DND-41 (cell line): ENCODE measurements around the gene SLC6A1.

ENCODE experiments used
- EZH2 ChIP-seq: IDR thresholded peaks from 3 replicates; pipeline ENCODE4 v1.6.1; 2012; ENCODE audit warnings: borderline replicate concordance, low read depth, mild to moderate bottlenecking, moderate library complexity, low read length, inconsistent platforms; ENCODE audit not compliant: severe bottlenecking
- TF ChIP-seq, protein P1 (sequence below): IDR thresholded peaks from 2 replicates; pipeline ENCODE4 v1.5.1; 2012; ENCODE audit warnings: borderline replicate concordance, low read length, moderate library complexity, mild to moderate bottlenecking; ENCODE audit not compliant: poor library complexity, severe bottlenecking; ENCODE audit errors: extremely low read depth

- TF ChIP-seq, protein P1, sequence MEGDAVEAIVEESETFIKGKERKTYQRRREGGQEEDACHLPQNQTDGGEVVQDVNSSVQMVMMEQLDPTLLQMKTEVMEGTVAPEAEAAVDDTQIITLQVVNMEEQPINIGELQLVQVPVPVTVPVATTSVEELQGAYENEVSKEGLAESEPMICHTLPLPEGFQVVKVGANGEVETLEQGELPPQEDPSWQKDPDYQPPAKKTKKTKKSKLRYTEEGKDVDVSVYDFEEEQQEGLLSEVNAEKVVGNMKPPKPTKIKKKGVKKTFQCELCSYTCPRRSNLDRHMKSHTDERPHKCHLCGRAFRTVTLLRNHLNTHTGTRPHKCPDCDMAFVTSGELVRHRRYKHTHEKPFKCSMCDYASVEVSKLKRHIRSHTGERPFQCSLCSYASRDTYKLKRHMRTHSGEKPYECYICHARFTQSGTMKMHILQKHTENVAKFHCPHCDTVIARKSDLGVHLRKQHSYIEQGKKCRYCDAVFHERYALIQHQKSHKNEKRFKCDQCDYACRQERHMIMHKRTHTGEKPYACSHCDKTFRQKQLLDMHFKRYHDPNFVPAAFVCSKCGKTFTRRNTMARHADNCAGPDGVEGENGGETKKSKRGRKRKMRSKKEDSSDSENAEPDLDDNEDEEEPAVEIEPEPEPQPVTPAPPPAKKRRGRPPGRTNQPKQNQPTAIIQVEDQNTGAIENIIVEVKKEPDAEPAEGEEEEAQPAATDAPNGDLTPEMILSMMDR: no peak
- TF ChIP-seq EZH2: no peak
Observed at GRCh38 chr3:11077466-11077865, 84.9 kb downstream of the SLC6A1 start.
